ENCODE results near the gene CBFA2T2. TPM values are rescaled to one million over a fixed set of nuclear protein-coding genes. Genes with fewer than 3 reads are reported as not detected.

Gene CBFA2T2
- total and polyA plus RNA-seq, 2 of the 4 experiments (the other 2 are of a cell fraction) = 3.8 to 6.2 TPM

DNA sequence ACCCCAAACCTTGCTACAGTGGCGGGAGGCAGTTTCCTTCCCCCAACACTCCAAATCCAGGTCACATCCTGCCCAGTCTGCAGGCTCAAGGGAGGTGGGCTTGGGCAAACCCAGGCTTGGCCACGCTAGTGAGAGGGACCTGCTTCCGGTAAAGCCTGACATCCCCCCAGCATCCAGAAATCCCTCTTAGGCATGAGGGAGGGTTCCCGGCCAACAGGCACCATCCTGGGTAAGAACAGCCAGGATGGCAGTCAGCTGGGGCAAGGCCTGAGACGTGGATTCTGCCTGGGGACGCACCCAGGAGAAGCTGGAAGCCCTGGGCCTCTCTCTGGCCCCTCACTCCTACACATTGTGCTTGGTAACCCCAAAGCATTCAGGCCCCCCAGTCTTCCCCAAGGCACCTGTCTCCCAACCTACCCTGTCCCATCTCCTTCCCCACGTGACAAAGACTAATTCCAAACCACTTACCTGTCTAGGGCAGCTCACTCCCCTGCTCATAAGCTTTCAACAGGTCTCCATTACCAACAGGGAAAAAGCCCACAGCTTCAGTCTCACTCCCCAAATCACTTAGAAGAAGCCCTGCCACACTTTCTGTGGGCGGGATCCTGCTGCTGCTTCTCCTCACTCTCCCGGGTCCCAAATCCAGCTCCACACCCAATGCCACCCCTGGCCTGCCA is 174.3 kb downstream of the CBFA2T2 start:
- peak overlapping the region; percentile 49 for H3K18ac ChIP-seq (ENCODE audit: low read depth, low read length)
- H3K27me3 ChIP-seq (ENCODE audit: control insufficient read depth, insufficient read depth, low read length) = no peaks in the 10 kb centered on the region
- peak overlapping the region; percentile 78 for H2BK20ac ChIP-seq (ENCODE audit: low read depth, low read length)
- H4K8ac ChIP-seq (ENCODE audit: low read depth in 2 of 2, low read length in 2 of 2) = peak overlapping the region; percentile 90 to 99
- H3K4me1 ChIP-seq (ENCODE audit: control insufficient read depth, insufficient read depth, low read length) = peaks cover 19% of the 10 kb centered on the region
- H2BK15ac ChIP-seq (ENCODE audit: low read depth, low read length) = peak overlapping the region; percentile 46; the same call in 1 of the 3 replicates
- peaks cover 9% of the 10 kb centered on the region for H3K36me3 ChIP-seq (ENCODE audit: control insufficient read depth, insufficient read depth, low read length)
- no TSS peak for BruUV-seq (replicated peaks)
- peak overlapping the region; percentile 90 for H2BK5ac ChIP-seq (ENCODE audit: low read depth, low read length, poor library complexity, severe bottlenecking)
- peak overlapping the region; percentile 98 for H2AK9ac ChIP-seq (replicated peaks; ENCODE audit: low read depth, low read length, poor library complexity)
- intact Hi-C loops (cut with micrococcal nuclease) (loop anchor here (10.0 kb wide), 1 partner anchor 151 kb away; the partner anchor contains the start of gene CHMP4B), dilution Hi-C loops (cut with HindIII; ENCODE audit: low sequenced_read_pairs, unreplicated experiment) (no loop called here), in situ Hi-C loops (cut with MboI; ENCODE audit: low sequenced_read_pairs) (no loop called here)
- H2BK120ac ChIP-seq (ENCODE audit: low read depth, low read length) = peak overlapping the region; percentile 92
- WGBS, 2 experiments (ENCODE audit: extremely low coverage in 2 of 2, insufficient read length in 1 of 2) = 95% methylated on average over 5 of the region's 9 CpGs; no CpG with 5 or more reads in 1 of the 2 experiments
- peak overlapping the region; percentile 96 for H2AFZ ChIP-seq (replicated peaks; ENCODE audit: low read length, poor library complexity)
- ChIA-PET CTCF (interaction anchor here (0.7 to 2.2 kb wide), 2 partner anchors 11 to 175 kb away, joined by 3 to 6 read pairs; partner anchors contain the start of gene CBFA2T2), POLR2A (ENCODE audit: unreplicated experiment) (no interaction called here)
- DNase-seq (no peak), ATAC-seq (ENCODE audit: low read depth) (no peak)
- H3K4me2 ChIP-seq (ENCODE audit: low read depth, low read length) = peak overlapping the region; percentile 96
- H3K4me3 ChIP-seq (ENCODE audit: insufficient read depth, low read depth, low read length) = peak overlapping the region; percentile 79
- peak overlapping the region; percentile 97 for H4K5ac ChIP-seq (ENCODE audit: low read depth, low read length)
- peak overlapping the region; percentile 93 for H3K9ac ChIP-seq (ENCODE audit: low read depth, low read length)
- peak overlapping the region; percentile 83 for H3K27ac ChIP-seq (ENCODE audit: insufficient read depth, low read length)
- peaks cover 10 to 55% of the 10 kb centered on the region in 2 experiments; a peak in 3 of 4 replicates for H3K79me1 ChIP-seq (ENCODE audit: low read depth in 1 of 2, low read length in 2 of 2)
- H3K9me3 ChIP-seq (ENCODE audit: control insufficient read depth, insufficient read depth, low read length) = no peaks in the 10 kb centered on the region
- H4K91ac ChIP-seq (ENCODE audit: insufficient read depth, low read depth, low read length) = peak overlapping the region; percentile 99
- H3K14ac ChIP-seq (replicated peaks; ENCODE audit: low read depth, low read length) = peak overlapping the region; percentile 100
- peak overlapping the region; percentile 93 for H2AK5ac ChIP-seq (ENCODE audit: low read depth, low read length)
- H3K4ac ChIP-seq (ENCODE audit: low read depth, low read length) = peak overlapping the region; percentile 100
- 0 out of 2 replicates have a peak, but pooled peaks cover 5% of the 10 kb centered on the region for H4K20me1 ChIP-seq (ENCODE audit: insufficient read depth, low read length)
- H3K56ac ChIP-seq (ENCODE audit: extremely low read depth, insufficient read depth, low read length) = peak overlapping the region; percentile 49
- H3K23ac ChIP-seq (ENCODE audit: low read depth, low read length) = peak overlapping the region; percentile 100
- H3K9me1 ChIP-seq (ENCODE audit: insufficient read depth, low read length) = peaks cover 26% of the 10 kb centered on the region
- TF ChIP-seq NFE2L2 (IDR thresholded peaks at IDR 0.05; ENCODE audit: low read depth, low read length) (no peak), CEBPB (IDR thresholded peaks at IDR 0.05; ENCODE audit: low read depth, low read length) (no peak), MAFK (IDR thresholded peaks at IDR 0.05; ENCODE audit: low read depth, low read length) (no peak), RFX5 (IDR thresholded peaks at IDR 0.05; ENCODE audit: low read depth, low read length) (no peak), BHLHE40 (IDR thresholded peaks at IDR 0.05; ENCODE audit: low read depth, low read length) (no peak), MAZ (IDR thresholded peaks at IDR 0.05; ENCODE audit: borderline replicate concordance, low read depth, low read length) (no peak), POLR2A (IDR thresholded peaks at IDR 0.05; ENCODE audit: low read depth, low read length) (no peak; the same call in 1 of the 2 replicates), RAD21 (IDR thresholded peaks at IDR 0.05; ENCODE audit: low read length) (no peak), CHD1 (IDR thresholded peaks at IDR 0.05; ENCODE audit: low read depth, low read length) (no peak), FOS (IDR thresholded peaks at IDR 0.05; ENCODE audit: low read depth, low read length) (no peak), SMC3 (IDR thresholded peaks at IDR 0.05; ENCODE audit: low read depth, low read length) (no peak), MXI1 (IDR thresholded peaks at IDR 0.05; ENCODE audit: borderline replicate concordance, low read depth, low read length) (no peak)
- TF ChIP-seq, protein P1, sequence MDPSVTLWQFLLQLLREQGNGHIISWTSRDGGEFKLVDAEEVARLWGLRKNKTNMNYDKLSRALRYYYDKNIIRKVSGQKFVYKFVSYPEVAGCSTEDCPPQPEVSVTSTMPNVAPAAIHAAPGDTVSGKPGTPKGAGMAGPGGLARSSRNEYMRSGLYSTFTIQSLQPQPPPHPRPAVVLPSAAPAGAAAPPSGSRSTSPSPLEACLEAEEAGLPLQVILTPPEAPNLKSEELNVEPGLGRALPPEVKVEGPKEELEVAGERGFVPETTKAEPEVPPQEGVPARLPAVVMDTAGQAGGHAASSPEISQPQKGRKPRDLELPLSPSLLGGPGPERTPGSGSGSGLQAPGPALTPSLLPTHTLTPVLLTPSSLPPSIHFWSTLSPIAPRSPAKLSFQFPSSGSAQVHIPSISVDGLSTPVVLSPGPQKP (IDR thresholded peaks at IDR 0.05; ENCODE audit: borderline replicate concordance, low read depth, low read length) = no peak
- TF ChIP-seq, protein P2, sequence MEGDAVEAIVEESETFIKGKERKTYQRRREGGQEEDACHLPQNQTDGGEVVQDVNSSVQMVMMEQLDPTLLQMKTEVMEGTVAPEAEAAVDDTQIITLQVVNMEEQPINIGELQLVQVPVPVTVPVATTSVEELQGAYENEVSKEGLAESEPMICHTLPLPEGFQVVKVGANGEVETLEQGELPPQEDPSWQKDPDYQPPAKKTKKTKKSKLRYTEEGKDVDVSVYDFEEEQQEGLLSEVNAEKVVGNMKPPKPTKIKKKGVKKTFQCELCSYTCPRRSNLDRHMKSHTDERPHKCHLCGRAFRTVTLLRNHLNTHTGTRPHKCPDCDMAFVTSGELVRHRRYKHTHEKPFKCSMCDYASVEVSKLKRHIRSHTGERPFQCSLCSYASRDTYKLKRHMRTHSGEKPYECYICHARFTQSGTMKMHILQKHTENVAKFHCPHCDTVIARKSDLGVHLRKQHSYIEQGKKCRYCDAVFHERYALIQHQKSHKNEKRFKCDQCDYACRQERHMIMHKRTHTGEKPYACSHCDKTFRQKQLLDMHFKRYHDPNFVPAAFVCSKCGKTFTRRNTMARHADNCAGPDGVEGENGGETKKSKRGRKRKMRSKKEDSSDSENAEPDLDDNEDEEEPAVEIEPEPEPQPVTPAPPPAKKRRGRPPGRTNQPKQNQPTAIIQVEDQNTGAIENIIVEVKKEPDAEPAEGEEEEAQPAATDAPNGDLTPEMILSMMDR (conservative IDR thresholded peaks at IDR 0.05; ENCODE audit: low read depth, low read length) = no peak
- TF ChIP-seq, protein P3, sequence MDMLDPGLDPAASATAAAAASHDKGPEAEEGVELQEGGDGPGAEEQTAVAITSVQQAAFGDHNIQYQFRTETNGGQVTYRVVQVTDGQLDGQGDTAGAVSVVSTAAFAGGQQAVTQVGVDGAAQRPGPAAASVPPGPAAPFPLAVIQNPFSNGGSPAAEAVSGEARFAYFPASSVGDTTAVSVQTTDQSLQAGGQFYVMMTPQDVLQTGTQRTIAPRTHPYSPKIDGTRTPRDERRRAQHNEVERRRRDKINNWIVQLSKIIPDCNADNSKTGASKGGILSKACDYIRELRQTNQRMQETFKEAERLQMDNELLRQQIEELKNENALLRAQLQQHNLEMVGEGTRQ (IDR thresholded peaks at IDR 0.05; ENCODE audit: low read depth, low read length) = no peak

Data from IMR-90 (cell line).